ENCODE measurements around the gene R3HDM1. TPM values are rescaled to one million over a fixed set of nuclear protein-coding genes. Genes with fewer than 3 reads are reported as not detected.

R3HDM1 gene
- polyA plus RNA-seq, 2 of the 4 experiments (the other 2 are of a cell fraction): 27.6 to 63.3 TPM

DNA sequence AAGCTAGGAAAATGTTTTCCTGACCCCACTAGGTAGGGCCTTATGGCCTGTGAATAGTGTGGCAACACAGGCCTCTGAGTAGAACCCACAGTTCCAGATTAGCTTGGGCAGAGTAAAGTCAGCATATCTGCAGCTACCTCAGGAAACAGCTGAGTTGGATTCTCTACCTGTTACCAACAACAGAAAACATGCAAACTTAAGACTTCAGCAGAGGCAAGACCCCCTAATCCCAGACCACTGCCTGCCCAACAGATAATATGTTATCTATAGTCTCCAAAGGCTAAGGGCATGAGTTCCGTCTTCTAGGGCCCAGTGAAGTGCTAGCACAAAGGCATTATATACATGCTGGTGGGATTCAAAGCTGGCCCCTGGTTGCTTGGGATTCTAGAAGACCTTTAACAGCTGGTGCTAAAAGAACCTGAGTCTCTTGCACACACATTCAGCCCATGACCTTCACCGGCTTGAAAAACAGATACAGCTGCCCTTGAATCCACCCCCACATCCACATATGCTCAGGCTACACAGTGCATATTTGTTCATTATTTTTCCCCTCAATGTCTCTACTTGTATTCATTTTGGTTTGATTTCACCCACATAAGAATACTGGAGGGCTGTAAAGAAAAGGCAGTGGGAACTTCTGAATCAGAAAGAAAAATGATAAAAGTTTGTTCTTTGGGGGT, 196.9 kb downstream of the R3HDM1 start:
- H3K4me1 ChIP-seq: no peaks in the 10 kb centered on the region
- no peak; a peak in 1 of 6 replicates for ATAC-seq
- no peak for FAIRE-seq
- POLR2A ChIA-PET: no interaction called here
- DNase-seq (ENCODE audit: low read depth in 1 of 2, low spot score in 1 of 2): no peak
- CTCF ChIA-PET: interaction anchor here (1.2 to 3.6 kb wide), 2 partner anchors 16 to 19 kb away, joined by 5 to 9 read pairs; no protein-coding TSS in a partner anchor
- no peak overlapping the region for H3K4me2 ChIP-seq
- no peaks in the 10 kb centered on the region for H3K9me3 ChIP-seq
- H3K4me3 ChIP-seq: no peak overlapping the region
- H3K27ac ChIP-seq: no peak overlapping the region
- 93% methylated on average over 2 of the region's 2 CpGs for WGBS (ENCODE audit: missing lambda C conversion rate)
- TF ChIP-seq ZNF302 (CRISPR knock-in tag; IDR thresholded peaks at IDR 0.05): no peak

DNA sequence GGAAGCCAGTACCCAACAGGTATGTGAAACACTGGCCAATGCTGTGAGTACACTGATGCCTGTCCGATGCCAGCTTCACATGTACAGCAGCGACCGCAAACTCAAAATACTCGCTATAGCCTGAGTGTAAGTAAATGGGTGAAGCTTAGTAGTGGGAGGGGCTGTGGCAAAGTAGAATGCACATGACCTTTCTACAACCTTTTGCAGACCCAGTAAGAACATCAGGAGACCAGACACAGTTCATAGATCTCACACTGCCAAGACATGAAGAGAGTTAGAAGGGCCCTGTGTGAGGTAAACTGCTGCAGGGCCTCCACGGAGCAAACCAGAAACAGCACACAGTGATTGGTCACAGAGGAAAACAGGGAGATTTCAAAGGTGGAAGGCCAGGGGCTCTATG, 201.3 kb downstream of the R3HDM1 start:
- DNase-seq (ENCODE audit: low read depth in 1 of 2, low spot score in 1 of 2) (no peak), ATAC-seq (no peak; a peak in 1 of 6 replicates), FAIRE-seq (no peak)
- Histone ChIP-seq H3K4me3 (no peak overlapping the region), H3K4me1 (no peaks in the 10 kb centered on the region), H3K9me3 (no peaks in the 10 kb centered on the region), H3K27ac (no peak overlapping the region), H3K4me2 (no peak overlapping the region)
- TF ChIP-seq, protein P1, sequence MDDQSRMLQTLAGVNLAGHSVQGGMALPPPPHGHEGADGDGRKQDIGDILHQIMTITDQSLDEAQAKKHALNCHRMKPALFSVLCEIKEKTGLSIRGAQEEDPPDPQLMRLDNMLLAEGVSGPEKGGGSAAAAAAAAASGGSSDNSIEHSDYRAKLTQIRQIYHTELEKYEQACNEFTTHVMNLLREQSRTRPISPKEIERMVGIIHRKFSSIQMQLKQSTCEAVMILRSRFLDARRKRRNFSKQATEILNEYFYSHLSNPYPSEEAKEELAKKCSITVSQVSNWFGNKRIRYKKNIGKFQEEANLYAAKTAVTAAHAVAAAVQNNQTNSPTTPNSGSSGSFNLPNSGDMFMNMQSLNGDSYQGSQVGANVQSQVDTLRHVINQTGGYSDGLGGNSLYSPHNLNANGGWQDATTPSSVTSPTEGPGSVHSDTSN (IDR thresholded peaks at IDR 0.05): no peak
- TF ChIP-seq, protein P2, sequence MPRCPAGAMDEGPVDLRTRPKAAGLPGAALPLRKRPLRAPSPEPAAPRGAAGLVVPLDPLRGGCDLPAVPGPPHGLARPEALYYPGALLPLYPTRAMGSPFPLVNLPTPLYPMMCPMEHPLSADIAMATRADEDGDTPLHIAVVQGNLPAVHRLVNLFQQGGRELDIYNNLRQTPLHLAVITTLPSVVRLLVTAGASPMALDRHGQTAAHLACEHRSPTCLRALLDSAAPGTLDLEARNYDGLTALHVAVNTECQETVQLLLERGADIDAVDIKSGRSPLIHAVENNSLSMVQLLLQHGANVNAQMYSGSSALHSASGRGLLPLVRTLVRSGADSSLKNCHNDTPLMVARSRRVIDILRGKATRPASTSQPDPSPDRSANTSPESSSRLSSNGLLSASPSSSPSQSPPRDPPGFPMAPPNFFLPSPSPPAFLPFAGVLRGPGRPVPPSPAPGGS (IDR thresholded peaks at IDR 0.05): no peak
- TF ChIP-seq, protein P3, sequence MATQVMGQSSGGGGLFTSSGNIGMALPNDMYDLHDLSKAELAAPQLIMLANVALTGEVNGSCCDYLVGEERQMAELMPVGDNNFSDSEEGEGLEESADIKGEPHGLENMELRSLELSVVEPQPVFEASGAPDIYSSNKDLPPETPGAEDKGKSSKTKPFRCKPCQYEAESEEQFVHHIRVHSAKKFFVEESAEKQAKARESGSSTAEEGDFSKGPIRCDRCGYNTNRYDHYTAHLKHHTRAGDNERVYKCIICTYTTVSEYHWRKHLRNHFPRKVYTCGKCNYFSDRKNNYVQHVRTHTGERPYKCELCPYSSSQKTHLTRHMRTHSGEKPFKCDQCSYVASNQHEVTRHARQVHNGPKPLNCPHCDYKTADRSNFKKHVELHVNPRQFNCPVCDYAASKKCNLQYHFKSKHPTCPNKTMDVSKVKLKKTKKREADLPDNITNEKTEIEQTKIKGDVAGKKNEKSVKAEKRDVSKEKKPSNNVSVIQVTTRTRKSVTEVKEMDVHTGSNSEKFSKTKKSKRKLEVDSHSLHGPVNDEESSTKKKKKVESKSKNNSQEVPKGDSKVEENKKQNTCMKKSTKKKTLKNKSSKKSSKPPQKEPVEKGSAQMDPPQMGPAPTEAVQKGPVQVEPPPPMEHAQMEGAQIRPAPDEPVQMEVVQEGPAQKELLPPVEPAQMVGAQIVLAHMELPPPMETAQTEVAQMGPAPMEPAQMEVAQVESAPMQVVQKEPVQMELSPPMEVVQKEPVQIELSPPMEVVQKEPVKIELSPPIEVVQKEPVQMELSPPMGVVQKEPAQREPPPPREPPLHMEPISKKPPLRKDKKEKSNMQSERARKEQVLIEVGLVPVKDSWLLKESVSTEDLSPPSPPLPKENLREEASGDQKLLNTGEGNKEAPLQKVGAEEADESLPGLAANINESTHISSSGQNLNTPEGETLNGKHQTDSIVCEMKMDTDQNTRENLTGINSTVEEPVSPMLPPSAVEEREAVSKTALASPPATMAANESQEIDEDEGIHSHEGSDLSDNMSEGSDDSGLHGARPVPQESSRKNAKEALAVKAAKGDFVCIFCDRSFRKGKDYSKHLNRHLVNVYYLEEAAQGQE (IDR thresholded peaks at IDR 0.05): no peak
- TF ChIP-seq CBX2 (IDR thresholded peaks at IDR 0.05; ENCODE audit: borderline replicate concordance, low read depth) (no peak), CEBPB (IDR thresholded peaks at IDR 0.05) (no peak), POLR2A (IDR thresholded peaks at IDR 0.05; ENCODE audit: low read length) (no peak), CHD2 (IDR thresholded peaks at IDR 0.05; ENCODE audit: low read length, partially characterized antibody) (no peak), NPAS2 (CRISPR knock-in tag; IDR thresholded peaks at IDR 0.05; ENCODE audit: borderline replicate concordance) (no peak), POLR2AphosphoS2 (conservative IDR thresholded peaks at IDR 0.05; ENCODE audit: low read length) (no peak), ZNF302 (CRISPR knock-in tag; IDR thresholded peaks at IDR 0.05) (no peak), EHMT2 (IDR thresholded peaks at IDR 0.05; ENCODE audit: low read depth) (no peak), RARB (CRISPR knock-in tag; IDR thresholded peaks at IDR 0.05) (no peak), ZC3H11A (IDR thresholded peaks at IDR 0.05) (no peak), JUN (IDR thresholded peaks at IDR 0.05) (no peak), EHF (CRISPR knock-in tag; IDR thresholded peaks at IDR 0.05) (no peak)
- TF ChIP-seq, protein P4, sequence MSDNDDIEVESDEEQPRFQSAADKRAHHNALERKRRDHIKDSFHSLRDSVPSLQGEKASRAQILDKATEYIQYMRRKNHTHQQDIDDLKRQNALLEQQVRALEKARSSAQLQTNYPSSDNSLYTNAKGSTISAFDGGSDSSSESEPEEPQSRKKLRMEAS (IDR thresholded peaks at IDR 0.05): no peak
- 96% methylated on average over 5 of the region's 5 CpGs for WGBS (ENCODE audit: missing lambda C conversion rate)
- POLR2A ChIA-PET: no interaction called here
- CTCF ChIA-PET: interaction anchor here (1.2 to 1.5 kb wide), 2 partner anchors 23 to 744 kb away, joined by 3 to 4 read pairs; no protein-coding TSS in a partner anchor

DNA sequence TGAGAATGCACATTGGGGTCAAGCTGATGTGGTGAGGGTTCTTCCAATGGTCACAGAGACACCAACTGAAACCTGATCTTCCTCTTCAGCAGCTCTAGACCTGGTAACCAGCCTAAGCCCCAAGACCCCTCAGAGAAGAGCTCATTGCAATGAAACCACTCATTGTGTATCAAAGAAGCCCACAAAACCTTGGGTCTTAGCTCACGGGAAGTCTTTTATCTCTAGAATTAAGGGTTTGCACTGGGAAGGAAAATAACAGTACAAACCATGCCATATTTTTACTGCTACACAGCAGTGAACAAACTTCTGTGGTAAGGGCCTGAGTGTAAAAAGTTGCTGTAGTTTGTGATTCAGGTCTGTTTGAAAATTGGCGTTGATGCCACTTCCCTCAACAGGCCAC, 201.8 kb downstream of the R3HDM1 start:
- 94% methylated on average over 2 of the region's 2 CpGs for WGBS (ENCODE audit: missing lambda C conversion rate)
- ChIA-PET POLR2A (no interaction called here), CTCF (interaction anchor here (1.5 kb wide), 1 partner anchor 24 kb away, joined by 4 read pairs; no protein-coding TSS in a partner anchor)
- ATAC-seq (no peak), FAIRE-seq (no peak), DNase-seq (ENCODE audit: low read depth in 1 of 2, low spot score in 1 of 2) (no peak)
- H3K9me3 ChIP-seq: no peaks in the 10 kb centered on the region
- no peak overlapping the region for H3K27ac ChIP-seq
- no peaks in the 10 kb centered on the region for H3K4me1 ChIP-seq
- no peak overlapping the region for H3K4me2 ChIP-seq
- no peak overlapping the region for H3K4me3 ChIP-seq
- TF ChIP-seq, protein P5, sequence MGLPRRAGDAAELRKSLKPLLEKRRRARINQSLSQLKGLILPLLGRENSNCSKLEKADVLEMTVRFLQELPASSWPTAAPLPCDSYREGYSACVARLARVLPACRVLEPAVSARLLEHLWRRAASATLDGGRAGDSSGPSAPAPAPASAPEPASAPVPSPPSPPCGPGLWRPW (IDR thresholded peaks at IDR 0.05): no peak
- TF ChIP-seq, protein P6, sequence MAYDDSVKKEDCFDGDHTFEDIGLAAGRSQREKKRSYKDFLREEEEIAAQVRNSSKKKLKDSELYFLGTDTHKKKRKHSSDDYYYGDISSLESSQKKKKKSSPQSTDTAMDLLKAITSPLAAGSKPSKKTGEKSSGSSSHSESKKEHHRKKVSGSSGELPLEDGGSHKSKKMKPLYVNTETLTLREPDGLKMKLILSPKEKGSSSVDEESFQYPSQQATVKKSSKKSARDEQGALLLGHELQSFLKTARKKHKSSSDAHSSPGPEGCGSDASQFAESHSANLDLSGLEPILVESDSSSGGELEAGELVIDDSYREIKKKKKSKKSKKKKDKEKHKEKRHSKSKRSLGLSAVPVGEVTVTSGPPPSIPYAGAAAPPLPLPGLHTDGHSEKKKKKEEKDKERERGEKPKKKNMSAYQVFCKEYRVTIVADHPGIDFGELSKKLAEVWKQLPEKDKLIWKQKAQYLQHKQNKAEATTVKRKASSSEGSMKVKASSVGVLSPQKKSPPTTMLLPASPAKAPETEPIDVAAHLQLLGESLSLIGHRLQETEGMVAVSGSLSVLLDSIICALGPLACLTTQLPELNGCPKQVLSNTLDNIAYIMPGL (CRISPR knock-in tag; IDR thresholded peaks at IDR 0.05; ENCODE audit: borderline replicate concordance): no peak
- TF ChIP-seq ZFP36 (IDR thresholded peaks at IDR 0.05; ENCODE audit: borderline replicate concordance, partially characterized antibody) (no peak), FOXS1 (CRISPR knock-in tag; IDR thresholded peaks at IDR 0.05) (no peak), EP300 (IDR thresholded peaks at IDR 0.05) (no peak), MYC (IDR thresholded peaks at IDR 0.05; ENCODE audit: borderline replicate concordance, low read length) (no peak)
- TF ChIP-seq, protein P7, sequence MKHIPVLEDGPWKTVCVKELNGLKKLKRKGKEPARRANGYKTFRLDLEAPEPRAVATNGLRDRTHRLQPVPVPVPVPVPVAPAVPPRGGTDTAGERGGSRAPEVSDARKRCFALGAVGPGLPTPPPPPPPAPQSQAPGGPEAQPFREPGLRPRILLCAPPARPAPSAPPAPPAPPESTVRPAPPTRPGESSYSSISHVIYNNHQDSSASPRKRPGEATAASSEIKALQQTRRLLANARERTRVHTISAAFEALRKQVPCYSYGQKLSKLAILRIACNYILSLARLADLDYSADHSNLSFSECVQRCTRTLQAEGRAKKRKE (CRISPR knock-in tag; IDR thresholded peaks at IDR 0.05; ENCODE audit: low read depth): no peak
- TF ChIP-seq, protein P8, sequence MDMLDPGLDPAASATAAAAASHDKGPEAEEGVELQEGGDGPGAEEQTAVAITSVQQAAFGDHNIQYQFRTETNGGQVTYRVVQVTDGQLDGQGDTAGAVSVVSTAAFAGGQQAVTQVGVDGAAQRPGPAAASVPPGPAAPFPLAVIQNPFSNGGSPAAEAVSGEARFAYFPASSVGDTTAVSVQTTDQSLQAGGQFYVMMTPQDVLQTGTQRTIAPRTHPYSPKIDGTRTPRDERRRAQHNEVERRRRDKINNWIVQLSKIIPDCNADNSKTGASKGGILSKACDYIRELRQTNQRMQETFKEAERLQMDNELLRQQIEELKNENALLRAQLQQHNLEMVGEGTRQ (IDR thresholded peaks at IDR 0.05): no peak

Measured in A549 (cell line).